H1 (cell line): ENCODE results near the gene CAPZB. TPM values are rescaled to one million over a fixed set of nuclear protein-coding genes. Genes with fewer than 3 reads are reported as not detected.

Experiments
- ATF2 ChIP-seq: IDR thresholded peaks from 2 replicates; pipeline ENCODE4 v1.6.1; 2012; ENCODE audit warnings: low read length, inconsistent platforms
- CHD2 ChIP-seq: IDR thresholded peaks from 2 replicates; pipeline ENCODE4 v1.6.1; 2012; ENCODE audit warnings: low read length, improper control_type of control experiment
- EP300 ChIP-seq, 2 experiments: IDR thresholded peaks; 1 replicate in 1 of 2; 2 replicates in 1 of 2; pipeline ENCODE4 v1.6.1; 2011 to 2012; ENCODE audit warnings: low read depth in 2 of 2, low read length in 2 of 2, mild to moderate bottlenecking in 2 of 2, borderline replicate concordance in 1 of 2, inconsistent platforms in 1 of 2, moderate library complexity in 1 of 2
- polyA plus RNA-seq, 7 experiments: library from polyadenylated mRNA; depleted of rRNA in 3 of 7; stranded (reverse) in 5 of 7; unstranded in 2 of 7; fragments of >200 nt in 5 of 7; fragments of 200-250 nt in 2 of 7; gene quantifications; 1 replicate in 5 of 7; 2 replicates in 1 of 7; 4 replicates in 1 of 7; pipeline versions ENCODE4 v1.2.1 to v1.2.3, GENCODE V29; 2011 to 2013; ENCODE audit warnings: missing spikeins in 2 of 7, mixed read lengths in 2 of 7
- total RNA-seq: library from RNA; stranded (reverse); fragmentation: NEBNext Ultra II Directional; extraction: Animal tissue kit (Norgen Biotek cat#: 25700); gene quantifications from 2 replicates; pipeline ENCODE4 v1.2.1, GENCODE V29; 2021

The CAPZB gene
- total and polyA plus RNA-seq, 2 of the 8 experiments (the other 6 are each of a cell fraction or from before 2014, with no cell fraction given), result 162 to 371 TPM

GRCh38 chr1:19460535-19461219 lies 24.7 kb downstream of the CAPZB start (continued):
- no peak for TF ChIP-seq ATF2
- no peak for TF ChIP-seq CHD2
- no peak for TF ChIP-seq EP300 (IDR thresholded peaks at IDR 0.05; ENCODE audit: borderline replicate concordance in 1 of 2, low read depth in 2 of 2, low read length in 2 of 2)
